Right lobe of liver (tissue), 6 donors: ENCODE data around the gene ZMYND8. TPM values are rescaled to one million over a fixed set of nuclear protein-coding genes. Genes with fewer than 3 reads are reported as not detected.
A peak's percentile ranks its signal among the peaks of the same experiment; 100 is the strongest.
"Not testable (repeated sequence)": the region's sequence is repeated elsewhere in the genome, so short reads cannot be mapped to it uniquely, and the experiment has no call there.

Experiments used
- ATAC-seq, 4 donors: fragments of 200-7000 bp; cut with Tn5 transposase; one replicate each; pipeline ENCODE4 v1.9.1; 2020; ENCODE audit warnings: mild to moderate bottlenecking in 4 of 4, moderate library complexity in 4 of 4
- DNase-seq, 3 donors: peaks; one replicate each; pipeline ENCODE4 v3.0.0-alpha.2; 2020
- H3K27ac ChIP-seq, 3 donors: fragments of 200-600 bp; one replicate each; pipeline ENCODE4 v1.8.0; 2022
- H3K27me3 ChIP-seq, 2 donors: fragments of 200-600 bp; one replicate each; pipeline ENCODE4 v1.8.0; 2022
- H3K36me3 ChIP-seq, 4 donors: fragments of 200-600 bp; sonication (generic) in 1 of 4; one replicate each; pipeline versions ENCODE4 v1.5.1 to v1.8.0; 2017 to 2022; ENCODE audit warnings: control low read depth in 1 of 4
- H3K4me1 ChIP-seq, 4 donors: fragments of 200-600 bp; sonication (generic) in 1 of 4; one replicate each; pipeline versions ENCODE4 v1.5.1 to v1.8.0; 2017 to 2022; ENCODE audit warnings: control low read depth in 1 of 4
- H3K4me3 ChIP-seq, 3 donors: fragments of 200-600 bp; one replicate each; pipeline ENCODE4 v1.8.0; 2022
- H3K9me3 ChIP-seq, 4 donors: fragments of 200-600 bp; sonication (generic) in 1 of 4; one replicate each; pipeline versions ENCODE4 v1.5.1 to v1.8.0; 2017 to 2022; ENCODE audit warnings: control low read depth in 1 of 4
- CTCF ChIP-seq, 4 donors: fragments of 200-600 bp in 3 of 4; fragments of 450-650 bp in 1 of 4; IDR thresholded peaks; one replicate each; pipeline versions ENCODE4 v1.5.1 to v1.8.0; 2016 to 2022; ENCODE audit warnings: antibody characterized with exemption in 4 of 4, mild to moderate bottlenecking in 2 of 4
- POLR2A ChIP-seq: fragments of 450-650 bp; IDR thresholded peaks from one replicate; pipeline ENCODE4 v1.6.1; 2017; ENCODE audit warnings: antibody characterized with exemption, mild to moderate bottlenecking
- WGBS: methylation state at CpG from one replicate; pipeline ENCODE4 v1.1.6; 2018; ENCODE audit warnings: low coverage, low lambda C conversion rate; ENCODE audit not compliant: insufficient coverage; ENCODE audit errors: missing lambda C conversion rate; 5-methylcytosine and 5-hydroxymethylcytosine counted together
- intact Hi-C, 2 donors: fragments of 100-400 bp; cut with DNase I; formaldehyde crosslinking; loops; one replicate each; pipeline versions ENCODE4 v1.11.2 to v1.14.1; 2022
- total RNA-seq, 6 experiments: library from RNA; depleted of rRNA in 2 of 6; stranded (reverse); fragments of >200 nt in 2 of 6; fragmentation: NEBNext Ultra II Directional in 3 of 6; extraction: Animal tissue kit (Norgen Biotek cat#: 25700) in 3 of 6; gene quantifications; one replicate each; pipeline versions ENCODE4 v1.1.0 to v1.2.4, GENCODE V29; 2016 to 2023
- donor health status: DM: no; HTN: yes; CAD: no.
- donor health status: DM: no; HTN: no; CAD: no.
- donor health status: DM: no; HTN: no; CAD: no.
- donor health status: DM: no; HTN: yes; CAD: no.
- donor health status: DM: no; HTN: yes; CAD: no.

ZMYND8 gene
- total RNA-seq, 6 experiments from 2014 or later: 7.8 to 25.7 (median 13.8) TPM

DNA sequence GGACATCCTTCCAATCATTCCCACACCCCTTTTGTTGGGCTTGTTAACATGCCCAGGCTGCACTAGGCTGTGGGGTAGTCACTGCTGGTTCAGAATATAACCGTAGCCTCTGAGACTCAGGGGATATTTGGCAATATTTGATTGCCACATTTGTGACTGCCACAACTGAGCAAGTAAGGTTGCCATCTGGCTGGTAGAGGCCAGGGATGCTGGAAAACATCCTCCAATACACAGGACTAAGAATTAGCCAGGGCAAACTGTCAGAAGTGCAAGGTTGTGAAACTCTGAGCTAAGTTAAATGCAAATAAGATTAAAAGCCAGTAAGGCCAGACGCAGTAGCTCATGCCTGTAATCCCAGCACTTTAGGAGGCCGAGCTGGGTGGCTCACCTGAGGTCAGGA, 112.0 kb downstream of the ZMYND8 start:
- WGBS: 24% methylated on average over 3 of the region's 3 CpGs
- ATAC-seq (peak; percentile 75 to 90 (median 85)), DNase-seq (peak in 1 of 3 donors; percentile 78)
- Histone ChIP-seq H3K9me3 (no peaks in the 10 kb centered on the region), H3K27ac (peak overlapping the region in 1 of 3 donors; percentile 49), H3K4me1 (peaks cover 0 to 29% (median 6%) of the 10 kb centered on the region in 4 donors), H3K27me3 (no peaks in the 10 kb centered on the region), H3K36me3 (peaks cover 0 to 25% (median 11%) of the 10 kb centered on the region in 4 donors), H3K4me3 (no peak overlapping the region)
- intact Hi-C loops: no loop called here
- no peak for TF ChIP-seq POLR2A
- TF ChIP-seq CTCF (IDR thresholded peaks at IDR 0.05): peak in 1 of 4 donors; percentile 6

DNA sequence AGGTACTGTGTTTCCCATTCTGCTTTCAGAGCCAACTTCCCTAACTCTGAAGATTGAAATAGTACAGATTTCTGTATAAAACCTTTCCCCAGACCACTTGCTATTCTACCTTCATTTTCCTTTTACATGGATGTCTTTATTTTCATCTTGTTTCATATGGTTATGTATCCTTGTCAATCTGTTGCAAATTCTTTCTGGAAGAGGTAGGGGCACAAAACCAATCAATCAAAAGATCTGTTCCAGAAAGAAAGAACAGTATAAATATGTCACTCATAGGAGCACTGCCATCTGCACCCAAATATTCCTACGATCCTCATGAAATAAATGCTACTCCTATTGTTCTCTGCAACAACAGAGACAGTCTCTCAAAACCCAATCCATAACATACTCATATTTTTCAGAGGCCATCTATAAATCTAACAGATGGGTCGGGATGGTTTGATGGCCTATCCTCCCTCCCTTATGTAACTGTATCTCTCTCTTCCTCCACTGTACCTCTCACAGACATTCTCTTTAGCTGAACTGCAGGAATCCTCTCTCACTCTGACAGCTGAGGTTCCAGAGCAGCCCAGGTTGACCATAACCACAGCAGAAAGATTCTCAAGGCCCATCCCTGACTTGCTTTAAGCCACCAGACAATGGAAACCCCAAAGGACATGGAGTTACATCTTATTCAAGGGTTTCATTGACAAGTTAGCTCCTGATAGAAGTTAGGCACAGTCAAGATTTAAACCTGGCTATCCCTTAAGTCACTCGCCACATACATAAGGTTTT, 112.8 kb downstream of the ZMYND8 start:
- peaks cover 0 to 23% (median 11%) of the 10 kb centered on the region in 4 donors for H3K36me3 ChIP-seq
- 86% methylated on average over 3 of the region's 3 CpGs for WGBS

GRCh38 chr20:47243003-47243402, 113.5 kb downstream of the ZMYND8 start:
- Histone ChIP-seq H3K36me3 (peaks cover 0 to 23% (median 11%) of the 10 kb centered on the region in 4 donors), H3K4me1 (peaks cover 0 to 29% (median 6%) of the 10 kb centered on the region in 4 donors)
- WGBS: 95% methylated on average over 4 of the region's 4 CpGs

More for the DNA sequence above, 112.8 kb downstream of the ZMYND8 start:
- peaks cover 0 to 29% (median 6%) of the 10 kb centered on the region in 4 donors for H3K4me1 ChIP-seq
- H3K27ac ChIP-seq: peak overlapping the region in 1 of 3 donors; percentile 49
- DNase-seq: no peak
- TF ChIP-seq CTCF (IDR thresholded peaks at IDR 0.05) (no peak), POLR2A (no peak)
- intact Hi-C loops: no loop called here
- no peak for ATAC-seq
- no peaks in the 10 kb centered on the region for H3K9me3 ChIP-seq
- no peaks in the 10 kb centered on the region for H3K27me3 ChIP-seq
- H3K4me3 ChIP-seq: no peak overlapping the region

GRCh38 chr20:47241345-47241781, 115.1 kb downstream of the ZMYND8 start:
- peaks cover 0 to 26% (median 11%) of the 10 kb centered on the region in 4 donors for H3K36me3 ChIP-seq
- ATAC-seq (peak in 1 of 4 donors; percentile 22), DNase-seq (no peak)
- H3K4me3 ChIP-seq: no peak overlapping the region
- WGBS: 72% methylated on average over 4 of the region's 8 CpGs
- TF ChIP-seq CTCF (IDR thresholded peaks at IDR 0.05) (no peak), POLR2A (no peak)
- H3K27me3 ChIP-seq: no peaks in the 10 kb centered on the region
- intact Hi-C loops: no loop called here
- no peak overlapping the region for H3K27ac ChIP-seq
- peaks cover 0 to 41% (median 6%) of the 10 kb centered on the region in 4 donors for H3K4me1 ChIP-seq
- H3K9me3 ChIP-seq: no peaks in the 10 kb centered on the region

More at GRCh38 chr20:47243003-47243402, 113.5 kb downstream of the ZMYND8 start:
- TF ChIP-seq POLR2A (no peak), CTCF (IDR thresholded peaks at IDR 0.05) (no peak)
- Histone ChIP-seq H3K27ac (no peak overlapping the region), H3K27me3 (no peaks in the 10 kb centered on the region), H3K9me3 (no peaks in the 10 kb centered on the region), H3K4me3 (no peak overlapping the region)
- DNase-seq (no peak), ATAC-seq (no peak)
- intact Hi-C loops: no loop called here

- H3K27ac ChIP-seq, H3K9me3 ChIP-seq, H3K4me3 ChIP-seq, H3K27me3 ChIP-seq, ATAC-seq, intact Hi-C loops, DNase-seq: not testable (repeated sequence)
- WGBS: 96% methylated on average over 20 of the region's 20 CpGs
- peaks cover 0 to 44% (median 6%) of the 10 kb centered on the region in 4 donors for H3K4me1 ChIP-seq
- peaks cover 0 to 26% (median 4%) of the 10 kb centered on the region in 4 donors for H3K36me3 ChIP-seq
Measured at GRCh38 chr20:47240096-47240495, 116.4 kb downstream of the ZMYND8 start.
